HK-2 (cell line): Measurements from ENCODE around the gene HYPK.
"Not testable (repeated sequence)": the region's sequence is repeated elsewhere in the genome, so short reads cannot be mapped to it uniquely, and the experiment has no call there.

Experiments used
- DNase-seq: peaks from one replicate; pipeline ENCODE4 v3.0.0-alpha.2; 2018; ENCODE audit not compliant: unreplicated experiment

Gene HYPK

DNA sequence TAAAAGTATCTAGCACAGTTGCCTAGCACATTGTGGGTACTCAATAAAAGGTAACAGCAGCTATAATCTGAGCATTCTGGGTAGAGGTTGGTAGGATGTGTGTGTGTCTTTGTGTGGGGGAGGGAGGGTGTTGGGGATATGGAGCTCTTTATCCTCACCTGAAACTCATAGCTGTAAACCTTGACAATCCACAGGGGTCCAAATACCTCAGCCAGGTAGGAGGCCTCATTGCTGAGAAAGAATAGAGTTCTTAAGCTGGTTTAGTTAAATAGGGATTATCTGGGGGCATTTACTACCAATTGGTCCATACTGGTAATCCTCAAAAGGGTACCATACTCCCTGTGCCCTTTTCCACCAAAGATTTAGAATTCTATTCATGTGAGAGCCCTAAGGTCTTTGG, 4.4 kb upstream of the HYPK start:
- no peak for DNase-seq

DNA sequence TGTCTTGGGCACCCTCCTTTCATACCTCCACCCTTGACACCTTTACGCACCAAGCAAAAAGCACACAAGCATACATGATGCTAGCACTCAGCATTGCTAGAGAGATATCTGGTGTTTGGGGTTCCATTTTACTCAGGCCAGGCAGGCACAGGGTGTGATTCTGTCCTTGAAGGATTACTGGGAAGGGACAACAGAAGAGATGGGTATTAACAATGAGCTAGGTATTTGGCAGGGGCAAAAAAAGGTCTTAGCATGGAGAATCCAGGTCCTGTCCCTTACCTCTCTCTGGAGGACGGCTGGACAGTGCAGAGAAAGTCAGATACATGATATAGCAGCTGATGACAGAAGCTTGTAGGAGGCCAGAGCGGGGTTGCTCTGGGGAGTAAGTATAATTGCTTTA, 3.8 kb upstream of the HYPK start:
- no peak for DNase-seq

DNA sequence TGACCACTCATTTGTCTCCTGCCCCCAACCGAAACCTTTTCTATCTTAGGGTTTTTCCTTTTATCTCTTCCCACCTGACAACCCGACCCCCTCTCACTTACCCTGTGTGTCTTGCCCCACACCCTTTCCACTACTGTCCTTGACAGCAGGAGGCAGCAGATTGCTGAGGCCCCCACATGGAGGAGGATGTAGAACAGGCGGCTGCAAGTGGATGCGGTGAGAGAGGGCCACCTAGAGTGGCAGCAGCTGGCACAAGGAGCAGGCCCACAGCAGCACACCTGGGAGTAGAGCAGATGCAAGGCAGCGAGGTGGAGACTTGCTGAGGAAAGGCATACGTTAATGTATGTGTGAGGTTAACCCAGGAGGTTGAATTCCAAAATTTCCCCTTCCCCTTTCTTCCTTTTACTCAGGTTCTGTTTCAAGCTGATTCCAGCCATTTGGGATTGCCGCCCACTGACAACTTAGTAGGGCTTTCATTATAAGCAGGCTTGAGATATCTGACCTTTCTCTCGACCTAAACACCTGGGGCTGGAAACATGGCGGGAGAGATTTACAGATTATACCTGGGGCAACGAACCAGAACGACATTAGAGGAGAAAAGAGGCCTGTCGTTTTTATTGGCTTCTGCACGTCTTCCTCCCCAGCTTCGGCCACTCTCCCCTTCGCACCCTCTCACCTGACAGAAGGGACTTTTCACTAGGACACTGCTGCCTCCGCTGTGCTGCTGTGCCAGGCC, 1.0 kb upstream of the HYPK start:
- DNase-seq: no peak

- no peak for DNase-seq
These were observed 484 bp upstream of the HYPK start, which contains the start of gene SERINC4 for GRCh38 chr15:43799945-43800285. TSS of gene SERINC4 (minus strand) at chr15:43800220. CDS start at chr15:43799986, 234 bp downstream.

DNA sequence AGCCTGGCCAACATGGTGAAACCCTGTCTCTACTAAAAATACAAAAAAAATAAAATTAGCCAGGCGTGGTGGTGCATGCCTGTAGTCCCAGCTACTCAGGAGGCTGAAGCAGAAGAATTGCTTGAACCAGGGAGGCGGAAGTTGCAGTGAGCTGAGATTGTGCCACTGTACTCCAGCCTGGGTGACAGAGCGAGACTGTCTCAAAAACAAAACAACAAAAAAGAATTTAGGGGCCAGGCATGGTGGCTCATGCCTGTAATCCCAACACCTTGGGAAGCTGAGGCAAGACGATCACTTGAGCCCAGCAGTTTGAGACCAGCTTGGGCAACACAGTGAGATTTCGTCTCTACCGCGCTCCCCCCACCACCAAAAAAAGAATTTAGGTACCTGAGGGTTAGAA, 2.3 kb downstream of the HYPK start:
- DNase-seq: not testable (repeated sequence)

GRCh38 chr15:43808435-43808950, 8.1 kb downstream of the HYPK start:
- no peak for DNase-seq

DNA sequence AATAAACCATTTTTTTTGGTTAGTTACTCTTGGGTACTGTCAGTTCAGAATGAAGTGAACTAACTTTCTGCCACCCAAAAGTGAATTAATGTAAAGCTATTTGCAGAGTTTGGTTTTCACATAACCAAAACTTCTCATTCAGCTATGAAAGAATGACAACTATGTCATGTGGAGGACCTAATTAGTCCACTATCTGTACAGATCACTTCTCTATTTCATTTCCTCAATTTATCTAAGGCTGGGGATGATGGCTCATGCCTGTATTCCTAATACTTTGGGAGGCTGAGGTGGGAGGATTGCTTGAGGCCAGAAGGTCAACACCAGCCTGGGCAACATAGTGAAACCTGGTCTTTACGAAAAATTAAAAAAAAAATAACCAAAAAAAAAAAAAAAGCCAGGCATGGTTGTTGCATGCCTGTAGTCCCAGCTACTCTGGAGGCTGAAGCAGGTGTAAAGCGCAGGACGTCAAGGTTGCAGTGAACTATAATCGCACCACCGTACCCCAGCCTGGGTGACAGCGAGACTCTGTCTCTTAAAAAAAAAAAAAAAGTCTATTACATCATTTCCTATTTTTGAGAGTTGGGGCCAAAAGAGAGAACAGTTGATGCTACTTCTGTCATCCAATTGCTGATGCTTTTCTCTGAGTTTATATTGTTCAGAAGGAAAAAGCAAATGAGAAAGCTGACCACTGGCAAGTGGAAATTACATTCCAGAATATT, 8.7 kb downstream of the HYPK start:
- DNase-seq: no peak

- not testable (repeated sequence) for DNase-seq
These were observed 14.7 kb downstream of the HYPK start for GRCh38 chr15:43815064-43815463.

GRCh38 chr15:43821505-43821904, 21.1 kb downstream of the HYPK start:
- DNase-seq: no peak

- DNase-seq: peak; percentile 87
These were observed 24.2 kb downstream of the HYPK start, which contains the start of gene MFAP1 for GRCh38 chr15:43824302-43825246. TSS of gene MFAP1 (minus strand) at chr15:43824690. CDS start at chr15:43824569, 121 bp downstream.

GRCh38 chr15:43825305-43825704, 24.9 kb downstream of the HYPK start:
- DNase-seq: not testable (repeated sequence)

DNA sequence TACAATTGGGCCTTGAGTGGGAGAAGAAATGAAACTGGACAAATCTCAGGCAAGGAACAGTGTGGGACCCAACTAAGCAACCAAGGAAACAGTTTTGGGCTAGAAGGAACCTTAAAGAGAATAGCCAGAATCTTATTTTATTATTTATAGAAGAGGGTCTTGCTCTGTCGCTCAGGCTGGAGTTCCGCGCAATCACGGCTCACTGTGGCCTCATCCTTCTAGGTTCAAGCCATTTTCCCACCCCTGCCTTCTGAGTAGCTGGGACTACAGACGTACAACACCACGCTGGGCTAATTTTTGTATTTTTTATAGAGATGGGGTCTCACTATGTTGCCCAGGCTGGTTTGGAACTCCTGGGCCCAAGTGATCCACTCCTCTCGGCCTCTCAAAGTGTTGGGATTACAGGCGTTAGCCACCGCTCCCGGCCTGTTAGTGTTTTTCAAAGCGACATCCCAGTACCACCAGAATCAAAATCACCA, 25.7 kb downstream of the HYPK start:
- no peak for DNase-seq

GRCh38 chr15:43826508-43827341, 26.3 kb downstream of the HYPK start, which contains the start of gene WDR76:
TSS of gene WDR76 (plus strand) at chr15:43827002. CDS start at chr15:43827033, 31 bp downstream.
- DNase-seq: peak; percentile 78

DNA sequence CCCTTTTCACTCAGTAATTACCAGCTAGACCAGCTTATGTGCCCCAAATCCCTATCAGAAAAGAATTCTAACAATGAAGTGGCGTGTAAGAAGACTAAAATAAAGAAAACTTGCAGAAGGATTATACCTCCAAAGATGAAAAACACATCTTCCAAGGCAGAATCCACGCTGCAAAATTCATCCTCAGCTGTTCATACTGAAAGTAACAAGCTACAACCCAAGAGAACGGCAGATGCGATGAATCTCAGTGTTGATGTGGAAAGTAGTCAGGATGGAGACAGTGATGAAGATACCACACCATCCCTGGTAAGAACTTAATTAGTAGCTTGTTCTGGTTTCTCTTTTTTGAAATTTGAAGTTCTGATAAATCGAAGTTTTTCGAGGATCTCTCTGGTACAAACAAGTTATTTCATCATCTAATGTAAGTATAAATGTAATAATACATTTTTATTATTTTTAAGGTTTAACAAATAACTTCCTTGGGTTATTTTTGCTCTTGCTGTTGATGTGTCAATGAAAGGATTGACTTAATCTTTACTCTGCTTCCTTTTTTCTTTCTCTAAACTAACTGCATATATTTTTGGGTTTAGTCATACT, 27.8 kb downstream of the HYPK start:
- DNase-seq: no peak

- not testable (repeated sequence) for DNase-seq
These were observed 29.6 kb downstream of the HYPK start for GRCh38 chr15:43829951-43830540.

- not testable (repeated sequence) for DNase-seq
These were observed 30.4 kb downstream of the HYPK start for GRCh38 chr15:43830691-43831275.

DNA sequence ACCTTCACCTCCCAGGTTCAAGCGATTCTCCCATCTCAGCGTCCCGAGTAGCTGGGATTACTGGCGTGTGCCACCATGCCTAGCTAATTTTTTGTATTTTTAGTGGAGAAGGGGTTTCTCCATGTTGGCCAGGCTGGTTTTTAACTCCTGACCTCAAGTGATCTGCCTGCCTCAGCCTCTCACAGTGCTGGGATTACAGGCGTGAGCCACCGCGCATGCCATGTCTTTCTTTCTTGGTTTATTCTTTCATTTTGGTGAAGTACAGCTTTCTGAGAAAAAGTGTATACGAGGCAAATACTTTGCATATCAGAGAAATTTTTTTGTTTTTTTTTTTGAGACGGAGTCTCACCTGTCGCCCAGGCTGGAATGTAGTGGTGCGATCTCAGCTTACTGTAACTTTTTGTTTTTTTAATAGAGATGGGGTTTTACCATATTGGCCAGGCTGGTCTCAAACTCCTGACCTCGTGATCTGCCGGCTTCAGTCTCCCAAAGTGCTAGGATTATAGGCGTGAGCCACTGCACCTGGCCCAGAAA, 31.2 kb downstream of the HYPK start:
- not testable (repeated sequence) for DNase-seq

DNA sequence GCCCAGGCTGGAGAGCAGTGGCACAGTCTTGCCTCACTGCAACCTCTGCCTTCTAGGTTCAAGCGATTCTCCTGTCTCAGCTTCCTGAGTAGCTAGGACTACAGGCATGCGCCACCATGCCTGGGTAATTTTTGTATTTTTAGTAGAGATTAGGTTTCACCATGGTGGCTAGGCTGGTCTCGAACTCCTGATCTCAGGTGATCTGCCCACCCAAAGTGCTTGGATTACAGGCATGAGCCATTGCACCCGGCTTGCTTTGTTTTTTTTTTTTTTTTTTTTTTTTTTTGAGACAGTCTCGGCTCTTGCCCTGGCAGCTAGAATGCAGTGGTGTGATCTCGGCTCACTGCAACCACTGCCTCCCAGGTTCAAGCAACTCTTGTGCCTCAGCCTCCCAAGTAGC, 32.1 kb downstream of the HYPK start:
- DNase-seq: not testable (repeated sequence)

DNA sequence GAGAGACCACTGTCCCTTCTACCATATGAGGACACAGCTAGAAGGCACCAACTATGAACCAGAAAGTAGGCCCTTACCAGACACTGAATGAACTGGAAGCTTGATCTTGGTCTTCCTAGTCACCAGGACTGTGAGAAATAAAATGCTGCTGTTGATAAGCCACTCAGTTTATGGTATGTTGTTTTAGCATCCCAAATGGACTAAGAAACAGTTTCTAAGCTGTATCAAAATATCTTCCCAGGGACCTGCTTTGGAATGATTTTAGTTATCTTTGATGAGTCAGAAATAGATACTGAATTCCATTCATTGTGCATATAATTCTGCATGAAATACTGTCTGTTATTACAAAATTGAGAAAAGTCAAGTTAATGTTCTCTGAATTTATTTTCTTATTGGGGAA, 45.0 kb downstream of the HYPK start:
- DNase-seq: no peak
